H1 (cell line): ENCODE measurements around the gene ADAM19. TPM values are rescaled to one million over a fixed set of nuclear protein-coding genes. Genes with fewer than 3 reads are reported as not detected.

Source experiments
- ATF3 ChIP-seq: IDR thresholded peaks from 2 replicates; pipeline ENCODE4 v1.6.1; 2011; ENCODE audit warnings: low read depth, mild to moderate bottlenecking, low read length; ENCODE audit not compliant: insufficient read depth
- RAD21 ChIP-seq, 2 experiments: IDR thresholded peaks in 1 of 2; conservative IDR thresholded peaks in 1 of 2; 2 replicates each; pipeline ENCODE4 v1.6.1; 2011; ENCODE audit warnings: low read depth in 2 of 2, low read length in 2 of 2, improper control_type of control experiment in 1 of 2, inconsistent platforms in 1 of 2, mild to moderate bottlenecking in 1 of 2, moderate library complexity in 1 of 2
- RNF2 ChIP-seq: fragments of 200-900, 300-1000 bp; sonication (generic); IDR thresholded peaks from 2 replicates; pipeline ENCODE4 v1.7.1; 2016; ENCODE audit warnings: borderline replicate concordance, low read depth, mild to moderate bottlenecking, antibody characterized with exemption, low read length; ENCODE audit not compliant: poor library complexity, severe bottlenecking; ENCODE audit errors: missing control alignments
- SP2 ChIP-seq: IDR thresholded peaks from 2 replicates; pipeline ENCODE4 v1.6.1; 2012; ENCODE audit warnings: mild to moderate bottlenecking, low read length, inconsistent platforms
- polyA plus RNA-seq, 7 experiments: library from polyadenylated mRNA; depleted of rRNA in 3 of 7; stranded (reverse) in 5 of 7; unstranded in 2 of 7; fragments of >200 nt in 5 of 7; fragments of 200-250 nt in 2 of 7; gene quantifications; 1 replicate in 5 of 7; 2 replicates in 1 of 7; 4 replicates in 1 of 7; pipeline versions ENCODE4 v1.2.1 to v1.2.3, GENCODE V29; 2011 to 2013; ENCODE audit warnings: missing spikeins in 2 of 7, mixed read lengths in 2 of 7
- total RNA-seq: library from RNA; stranded (reverse); fragmentation: NEBNext Ultra II Directional; extraction: Animal tissue kit (Norgen Biotek cat#: 25700); gene quantifications from 2 replicates; pipeline ENCODE4 v1.2.1, GENCODE V29; 2021

Gene ADAM19
- total and polyA plus RNA-seq, 2 of the 8 experiments (the other 6 are each of a cell fraction or from before 2014, with no cell fraction given), result 6.5 to 22.7 TPM

GRCh38 chr5:157458835-157459234 is 116.7 kb downstream of the ADAM19 start (continued):
- TF ChIP-seq RNF2 (no peak), RAD21 (IDR thresholded peaks at IDR 0.05 in 1 of 2, conservative IDR thresholded peaks at IDR 0.05 in 1 of 2; ENCODE audit: low read depth in 2 of 2, low read length in 2 of 2) (no peak), ATF3 (no peak), SP2 (no peak)
